NB4 (cell line): ENCODE measurements around the gene CELF6.

Source experiments
- DNase-seq: peaks from one replicate; pipeline ENCODE4 v3.0.0; 2010; ENCODE audit warnings: low read depth
- H3K4me3 ChIP-seq: one replicate; pipeline ENCODE4 v1.5.1; 2011; ENCODE audit warnings: mild to moderate bottlenecking, low read depth, low read length, moderate library complexity
- CTCF ChIP-seq: IDR thresholded peaks from one replicate; pipeline ENCODE4 v1.5.1; 2012; ENCODE audit warnings: low read depth, low read length
- MAX ChIP-seq: IDR thresholded peaks from 2 replicates; pipeline ENCODE4 v1.6.1; 2011; ENCODE audit warnings: low read depth, low read length
- MYC ChIP-seq: IDR thresholded peaks from 2 replicates; pipeline ENCODE4 v1.6.1; 2011; ENCODE audit warnings: low read depth, low read length
- POLR2A ChIP-seq: IDR thresholded peaks from 2 replicates; pipeline ENCODE4 v1.6.1; 2011; ENCODE audit warnings: mild to moderate bottlenecking; ENCODE audit not compliant: insufficient read length; ENCODE audit errors: extremely low read depth

CELF6 gene

GRCh38 chr15:72319985-72320671, at the start of gene CELF6:
TSS of gene CELF6 (minus strand) at chr15:72320157. CDS start at chr15:72319874, 283 bp downstream.
- peak; percentile 90 for DNase-seq
- TF ChIP-seq MYC (0 out of 2 replicates have a peak, but pooled peaks have one; percentile 46), POLR2A (no peak), MAX (peak; percentile 82)
- H3K4me3 ChIP-seq: peak within 1 kb of the TSS; percentile 44

GRCh38 chr15:72368899-72369298, 48.9 kb upstream of the CELF6 start:
- TF ChIP-seq MYC (no peak), POLR2A (no peak), MAX (no peak), CTCF (no peak)
- DNase-seq: peak; percentile 82
- no peak overlapping the region for H3K4me3 ChIP-seq

- TF ChIP-seq MYC (no peak), POLR2A (no peak), MAX (no peak), CTCF (no peak)
- DNase-seq: peak; percentile 43
- no peak overlapping the region for H3K4me3 ChIP-seq
These were observed 48.4 kb upstream of the CELF6 start for GRCh38 chr15:72368325-72368724.

GRCh38 chr15:72365844-72366243, 45.9 kb upstream of the CELF6 start:
- TF ChIP-seq CTCF: no peak
- no peak for TF ChIP-seq POLR2A
- no peak for TF ChIP-seq MAX
- no peak for TF ChIP-seq MYC
- DNase-seq: peak; percentile 90
- H3K4me3 ChIP-seq: no peak overlapping the region

- DNase-seq: no peak
- TF ChIP-seq CTCF (no peak), POLR2A (no peak), MYC (no peak)
These were observed 41.2 kb upstream of the CELF6 start for GRCh38 chr15:72361176-72361575.

GRCh38 chr15:72358650-72359171, 38.8 kb upstream of the CELF6 start:
- H3K4me3 ChIP-seq: no peak overlapping the region
- no peak for TF ChIP-seq POLR2A
- no peak for TF ChIP-seq MAX
- no peak for TF ChIP-seq MYC
- TF ChIP-seq CTCF: no peak
- no peak for DNase-seq

More at GRCh38 chr15:72361176-72361575, 41.2 kb upstream of the CELF6 start:
- H3K4me3 ChIP-seq: no peak overlapping the region
